Measurements from ENCODE around the gene EXOSC6.

The EXOSC6 gene

DNA sequence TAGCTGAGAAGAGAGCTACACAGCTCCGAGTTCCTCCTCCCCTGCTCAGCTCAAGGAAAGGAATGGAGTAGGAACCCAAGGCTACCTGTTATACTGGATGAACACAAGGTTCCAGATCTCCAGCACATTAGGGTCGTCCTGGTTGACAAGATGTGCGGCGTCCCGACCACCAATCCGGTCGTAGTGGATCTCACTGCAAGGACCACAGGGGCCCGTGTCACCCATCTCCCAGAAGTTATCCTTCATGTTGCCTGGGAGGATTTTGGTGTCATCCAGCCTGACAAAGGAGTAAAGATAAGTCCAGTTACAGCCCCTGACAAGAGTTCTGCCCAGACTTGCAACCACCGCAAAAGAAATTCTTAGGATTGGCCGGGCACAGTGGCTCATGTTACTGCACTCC, 20.0 kb upstream of the EXOSC6 start:
- TF ChIP-seq TAF1 (IDR thresholded peaks at IDR 0.05; ENCODE audit: borderline replicate concordance, insufficient read depth, low read length) (no peak), SIN3A (IDR thresholded peaks at IDR 0.05; ENCODE audit: borderline replicate concordance, insufficient read depth, low read length) (no peak), FOXP2 (optimal IDR thresholded peaks at IDR 0.05; ENCODE audit: borderline replicate concordance, extremely low read depth, extremely low read length, insufficient read depth) (no peak), POLR2AphosphoS5 (IDR thresholded peaks at IDR 0.05; ENCODE audit: low read depth, low read length) (no peak)
- TF ChIP-seq, protein P1, sequence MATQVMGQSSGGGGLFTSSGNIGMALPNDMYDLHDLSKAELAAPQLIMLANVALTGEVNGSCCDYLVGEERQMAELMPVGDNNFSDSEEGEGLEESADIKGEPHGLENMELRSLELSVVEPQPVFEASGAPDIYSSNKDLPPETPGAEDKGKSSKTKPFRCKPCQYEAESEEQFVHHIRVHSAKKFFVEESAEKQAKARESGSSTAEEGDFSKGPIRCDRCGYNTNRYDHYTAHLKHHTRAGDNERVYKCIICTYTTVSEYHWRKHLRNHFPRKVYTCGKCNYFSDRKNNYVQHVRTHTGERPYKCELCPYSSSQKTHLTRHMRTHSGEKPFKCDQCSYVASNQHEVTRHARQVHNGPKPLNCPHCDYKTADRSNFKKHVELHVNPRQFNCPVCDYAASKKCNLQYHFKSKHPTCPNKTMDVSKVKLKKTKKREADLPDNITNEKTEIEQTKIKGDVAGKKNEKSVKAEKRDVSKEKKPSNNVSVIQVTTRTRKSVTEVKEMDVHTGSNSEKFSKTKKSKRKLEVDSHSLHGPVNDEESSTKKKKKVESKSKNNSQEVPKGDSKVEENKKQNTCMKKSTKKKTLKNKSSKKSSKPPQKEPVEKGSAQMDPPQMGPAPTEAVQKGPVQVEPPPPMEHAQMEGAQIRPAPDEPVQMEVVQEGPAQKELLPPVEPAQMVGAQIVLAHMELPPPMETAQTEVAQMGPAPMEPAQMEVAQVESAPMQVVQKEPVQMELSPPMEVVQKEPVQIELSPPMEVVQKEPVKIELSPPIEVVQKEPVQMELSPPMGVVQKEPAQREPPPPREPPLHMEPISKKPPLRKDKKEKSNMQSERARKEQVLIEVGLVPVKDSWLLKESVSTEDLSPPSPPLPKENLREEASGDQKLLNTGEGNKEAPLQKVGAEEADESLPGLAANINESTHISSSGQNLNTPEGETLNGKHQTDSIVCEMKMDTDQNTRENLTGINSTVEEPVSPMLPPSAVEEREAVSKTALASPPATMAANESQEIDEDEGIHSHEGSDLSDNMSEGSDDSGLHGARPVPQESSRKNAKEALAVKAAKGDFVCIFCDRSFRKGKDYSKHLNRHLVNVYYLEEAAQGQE (IDR thresholded peaks at IDR 0.05; ENCODE audit: insufficient read depth in 1 of 2, low read depth in 2 of 2, low read length in 2 of 2): no peak

DNA sequence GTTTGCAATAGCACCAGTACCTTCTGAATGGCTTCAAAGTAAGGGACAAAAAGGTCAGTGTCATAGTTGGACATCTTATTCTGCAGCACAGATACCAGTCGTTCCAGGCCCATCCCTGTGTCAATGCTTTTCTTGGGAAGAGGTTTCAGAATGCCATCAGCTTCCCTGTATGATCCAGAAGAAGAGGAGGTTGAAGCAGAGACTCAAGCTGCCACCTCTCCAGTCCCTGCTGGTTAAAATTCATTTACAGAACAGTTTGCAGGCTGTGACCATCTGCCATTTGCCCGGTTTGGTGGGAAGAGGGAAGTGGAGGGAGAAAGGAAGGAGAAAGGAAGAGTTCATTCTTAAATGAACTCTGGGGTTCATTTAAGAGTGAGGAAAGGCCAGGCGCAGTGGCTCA, 18.4 kb upstream of the EXOSC6 start:
- TF ChIP-seq, protein P1 (IDR thresholded peaks at IDR 0.05; ENCODE audit: insufficient read depth in 1 of 2, low read depth in 2 of 2, low read length in 2 of 2): no peak
- TF ChIP-seq FOXP2 (optimal IDR thresholded peaks at IDR 0.05; ENCODE audit: borderline replicate concordance, extremely low read depth, extremely low read length, insufficient read depth) (no peak), POLR2AphosphoS5 (IDR thresholded peaks at IDR 0.05; ENCODE audit: low read depth, low read length) (no peak), TAF1 (IDR thresholded peaks at IDR 0.05; ENCODE audit: borderline replicate concordance, insufficient read depth, low read length) (no peak), SIN3A (IDR thresholded peaks at IDR 0.05; ENCODE audit: borderline replicate concordance, insufficient read depth, low read length) (no peak)

DNA sequence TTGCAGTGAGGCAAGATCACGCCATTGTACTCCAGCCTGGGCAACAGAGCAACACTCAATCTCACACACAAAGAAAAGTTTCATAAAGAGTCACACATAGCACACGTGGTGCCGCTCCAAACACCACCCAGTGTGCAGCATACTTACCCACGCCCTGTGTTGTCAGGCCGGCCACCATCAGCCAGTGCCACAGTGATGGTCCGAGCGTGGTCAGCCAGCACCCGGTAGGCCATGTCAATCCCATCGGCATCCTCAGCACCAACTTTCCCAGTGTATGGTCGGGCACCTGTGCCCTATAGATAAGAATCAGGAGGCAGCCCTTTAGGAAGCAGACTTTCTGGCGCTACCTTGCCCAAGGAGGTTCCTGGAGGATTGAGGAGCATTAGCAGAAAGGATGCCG, 17.7 kb upstream of the EXOSC6 start:
- no peak for TF ChIP-seq SIN3A (IDR thresholded peaks at IDR 0.05; ENCODE audit: borderline replicate concordance, insufficient read depth, low read length)
- TF ChIP-seq, protein P1 (IDR thresholded peaks at IDR 0.05; ENCODE audit: insufficient read depth in 1 of 2, low read depth in 2 of 2, low read length in 2 of 2): no peak
- no peak for TF ChIP-seq FOXP2 (optimal IDR thresholded peaks at IDR 0.05; ENCODE audit: borderline replicate concordance, extremely low read depth, extremely low read length, insufficient read depth)
- no peak for TF ChIP-seq POLR2AphosphoS5 (IDR thresholded peaks at IDR 0.05; ENCODE audit: low read depth, low read length)
- TF ChIP-seq TAF1 (IDR thresholded peaks at IDR 0.05; ENCODE audit: borderline replicate concordance, insufficient read depth, low read length): no peak

DNA sequence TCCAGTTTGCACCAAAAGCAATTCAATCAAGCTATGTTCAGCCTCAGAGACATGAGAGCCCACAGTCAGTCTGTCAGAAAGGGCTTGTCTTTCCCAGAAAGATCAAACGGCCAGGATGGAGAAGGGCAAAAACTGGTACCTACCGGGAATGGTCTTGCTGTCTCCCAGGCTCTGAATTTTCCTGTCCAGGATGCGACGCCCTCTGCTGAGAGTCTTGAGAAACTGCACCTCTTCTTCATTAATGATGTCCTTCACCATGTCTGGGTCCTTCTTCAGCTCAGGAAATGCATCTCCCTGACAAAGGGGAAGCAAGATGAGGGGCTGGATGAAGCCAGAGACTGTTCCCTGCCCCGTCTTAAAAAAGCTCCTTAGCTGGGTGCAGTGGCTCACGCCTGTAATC, 15.8 kb upstream of the EXOSC6 start:
- TF ChIP-seq TAF1 (IDR thresholded peaks at IDR 0.05; ENCODE audit: borderline replicate concordance, insufficient read depth, low read length): no peak
- no peak for TF ChIP-seq POLR2AphosphoS5 (IDR thresholded peaks at IDR 0.05; ENCODE audit: low read depth, low read length)
- no peak for TF ChIP-seq FOXP2 (optimal IDR thresholded peaks at IDR 0.05; ENCODE audit: borderline replicate concordance, extremely low read depth, extremely low read length, insufficient read depth)
- no peak for TF ChIP-seq SIN3A (IDR thresholded peaks at IDR 0.05; ENCODE audit: borderline replicate concordance, insufficient read depth, low read length)
- TF ChIP-seq, protein P1 (IDR thresholded peaks at IDR 0.05; ENCODE audit: insufficient read depth in 1 of 2, low read depth in 2 of 2, low read length in 2 of 2): no peak

DNA sequence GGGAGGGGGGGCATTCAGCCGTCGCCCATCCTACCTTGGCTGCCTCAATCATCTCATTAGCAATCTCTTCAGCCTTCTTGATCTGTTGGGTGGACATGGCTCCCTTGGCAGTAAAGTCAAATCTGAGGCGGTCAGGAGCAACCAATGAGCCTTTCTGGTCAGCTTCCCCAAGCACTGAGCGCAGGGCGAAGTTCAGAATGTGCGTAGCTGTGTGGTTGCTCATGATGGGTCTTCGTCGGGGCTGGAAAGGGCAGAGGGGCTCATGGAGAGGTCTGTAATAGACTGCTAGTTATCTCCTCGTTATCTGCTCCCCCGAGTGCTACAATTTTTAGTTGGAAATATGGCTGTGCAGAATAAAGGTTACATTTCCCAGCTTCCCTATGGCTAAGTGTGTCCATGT, 7.2 kb upstream of the EXOSC6 start:
- TF ChIP-seq TAF1 (IDR thresholded peaks at IDR 0.05; ENCODE audit: borderline replicate concordance, insufficient read depth, low read length): no peak
- no peak for TF ChIP-seq POLR2AphosphoS5 (IDR thresholded peaks at IDR 0.05; ENCODE audit: low read depth, low read length)
- TF ChIP-seq SIN3A (IDR thresholded peaks at IDR 0.05; ENCODE audit: borderline replicate concordance, insufficient read depth, low read length): no peak
- TF ChIP-seq, protein P1 (IDR thresholded peaks at IDR 0.05; ENCODE audit: insufficient read depth in 1 of 2, low read depth in 2 of 2, low read length in 2 of 2): no peak
- TF ChIP-seq FOXP2 (optimal IDR thresholded peaks at IDR 0.05; ENCODE audit: borderline replicate concordance, extremely low read depth, extremely low read length, insufficient read depth): no peak
